ENCODE data around the gene ADD2.

Gene ADD2

GRCh38 chr2:70765507-70765906, 2.5 kb downstream of the ADD2 start:
- TF ChIP-seq POU6F1 (CRISPR knock-in tag; IDR thresholded peaks at IDR 0.05; ENCODE audit: borderline replicate concordance, low read depth) = no peak
- TF ChIP-seq ESRRG (CRISPR knock-in tag; IDR thresholded peaks at IDR 0.05) = no peak
- TF ChIP-seq ZNF8 (CRISPR knock-in tag; IDR thresholded peaks at IDR 0.05) = no peak
- TF ChIP-seq CSRNP3 (CRISPR knock-in tag; IDR thresholded peaks at IDR 0.05) = no peak
- ATAC-seq = no peak

GRCh38 chr2:70759446-70759845, 8.6 kb downstream of the ADD2 start:
- ATAC-seq = no peak
- no peak for TF ChIP-seq TCF4 (CRISPR knock-in tag; IDR thresholded peaks at IDR 0.05; ENCODE audit: borderline replicate concordance)
- TF ChIP-seq BACH2 (CRISPR knock-in tag; IDR thresholded peaks at IDR 0.05; ENCODE audit: borderline replicate concordance) = no peak
- TF ChIP-seq TOX (CRISPR knock-in tag; IDR thresholded peaks at IDR 0.05; ENCODE audit: borderline replicate concordance) = no peak
- TF ChIP-seq ZFP30 (CRISPR knock-in tag; IDR thresholded peaks at IDR 0.05) = no peak
- TF ChIP-seq ISL1 (CRISPR knock-in tag; IDR thresholded peaks at IDR 0.05) = no peak
- no peak for TF ChIP-seq CSRNP3 (CRISPR knock-in tag; IDR thresholded peaks at IDR 0.05)
- no peak for TF ChIP-seq GLIS3 (CRISPR knock-in tag; IDR thresholded peaks at IDR 0.05)
- TF ChIP-seq CREB5 (CRISPR knock-in tag; IDR thresholded peaks at IDR 0.05; ENCODE audit: low read depth) = no peak
- TF ChIP-seq TSHZ2 (CRISPR knock-in tag; IDR thresholded peaks at IDR 0.05) = no peak
- TF ChIP-seq PPARA (CRISPR knock-in tag; IDR thresholded peaks at IDR 0.05; ENCODE audit: borderline replicate concordance) = no peak
- TF ChIP-seq ESRRG (CRISPR knock-in tag; IDR thresholded peaks at IDR 0.05) = no peak

GRCh38 chr2:70757966-70758365, 10.0 kb downstream of the ADD2 start:
- TF ChIP-seq ESRRG (CRISPR knock-in tag; IDR thresholded peaks at IDR 0.05) (no peak), PPARA (CRISPR knock-in tag; IDR thresholded peaks at IDR 0.05; ENCODE audit: borderline replicate concordance) (no peak), ZNF70 (CRISPR knock-in tag; IDR thresholded peaks at IDR 0.05) (no peak), ZFP30 (CRISPR knock-in tag; IDR thresholded peaks at IDR 0.05) (no peak), ZC3H10 (CRISPR knock-in tag; IDR thresholded peaks at IDR 0.05) (no peak), BACH2 (CRISPR knock-in tag; IDR thresholded peaks at IDR 0.05; ENCODE audit: borderline replicate concordance) (no peak), SNAI2 (CRISPR knock-in tag; IDR thresholded peaks at IDR 0.05) (no peak), OSR1 (CRISPR knock-in tag; IDR thresholded peaks at IDR 0.05) (no peak), ZNF565 (CRISPR knock-in tag; conservative IDR thresholded peaks at IDR 0.05; ENCODE audit: low read depth) (no peak)

GRCh38 chr2:70757360-70757759, 10.6 kb downstream of the ADD2 start:
- no peak for ATAC-seq
- TF ChIP-seq ISL1 (CRISPR knock-in tag; IDR thresholded peaks at IDR 0.05) (no peak), ZNF565 (CRISPR knock-in tag; conservative IDR thresholded peaks at IDR 0.05; ENCODE audit: low read depth) (no peak), PPARA (CRISPR knock-in tag; IDR thresholded peaks at IDR 0.05; ENCODE audit: borderline replicate concordance) (no peak), TOX (CRISPR knock-in tag; IDR thresholded peaks at IDR 0.05; ENCODE audit: borderline replicate concordance) (no peak), ARNTL (CRISPR knock-in tag; IDR thresholded peaks at IDR 0.05; ENCODE audit: borderline replicate concordance, low read depth) (no peak), CREB5 (CRISPR knock-in tag; IDR thresholded peaks at IDR 0.05; ENCODE audit: low read depth) (no peak), SNAI2 (CRISPR knock-in tag; IDR thresholded peaks at IDR 0.05) (no peak), OSR1 (CRISPR knock-in tag; IDR thresholded peaks at IDR 0.05) (no peak), ZFP3 (CRISPR knock-in tag; IDR thresholded peaks at IDR 0.05) (no peak)

More at GRCh38 chr2:70757966-70758365, 10.0 kb downstream of the ADD2 start:
- no peak for ATAC-seq

Measured in SK-N-SH treated with all-trans-retinoic acid at 6 μM for 48 hours (cell line).